ENCODE results near the gene NPIPB8. TPM values are rescaled to one million over a fixed set of nuclear protein-coding genes. Genes with fewer than 3 reads are reported as not detected.

Gene NPIPB8
- total and polyA plus RNA-seq, 2 of the 13 experiments (the other 11 are each of a cell fraction or from before 2014, with no cell fraction given) = 0.49 to 2.3 TPM

DNA sequence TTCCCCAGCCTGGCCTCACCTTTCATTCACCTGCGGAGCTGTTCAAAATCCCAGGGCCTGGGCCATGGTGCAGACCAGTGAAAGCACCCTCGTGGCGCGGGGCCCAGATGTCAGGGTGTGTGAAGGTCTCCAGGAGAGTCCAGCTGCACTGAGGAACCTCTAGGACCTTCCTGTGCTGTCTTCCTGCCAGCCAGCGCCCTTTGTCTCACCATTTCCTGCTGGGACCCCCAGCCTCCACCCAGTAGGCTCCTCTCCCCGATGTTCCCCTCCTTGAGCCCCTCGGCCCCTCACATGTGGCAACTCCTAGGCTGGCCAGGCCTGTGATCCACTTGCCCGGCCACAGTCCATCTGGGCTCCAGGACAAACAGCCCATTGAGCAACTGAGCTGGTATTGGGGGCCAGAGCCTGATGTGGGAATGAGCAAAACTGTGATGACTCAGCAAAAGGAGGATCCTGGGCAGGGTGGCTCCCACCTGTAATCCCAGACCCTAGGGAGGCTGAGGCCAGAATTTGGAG lies 41.7 kb upstream of the NPIPB8 start (continued):
- TF ChIP-seq TOE1 (CRISPR knock-in tag; IDR thresholded peaks at IDR 0.05) = no peak
- TF ChIP-seq ZNF335 (CRISPR knock-in tag; IDR thresholded peaks at IDR 0.05) = no peak
- TF ChIP-seq ZFP1 (CRISPR knock-in tag; IDR thresholded peaks at IDR 0.05) = no peak
- no peak for TF ChIP-seq FOXK2 (IDR thresholded peaks at IDR 0.05)
- no peak for TF ChIP-seq JUNB (CRISPR knock-in tag; IDR thresholded peaks at IDR 0.05; ENCODE audit: borderline replicate concordance)

DNA sequence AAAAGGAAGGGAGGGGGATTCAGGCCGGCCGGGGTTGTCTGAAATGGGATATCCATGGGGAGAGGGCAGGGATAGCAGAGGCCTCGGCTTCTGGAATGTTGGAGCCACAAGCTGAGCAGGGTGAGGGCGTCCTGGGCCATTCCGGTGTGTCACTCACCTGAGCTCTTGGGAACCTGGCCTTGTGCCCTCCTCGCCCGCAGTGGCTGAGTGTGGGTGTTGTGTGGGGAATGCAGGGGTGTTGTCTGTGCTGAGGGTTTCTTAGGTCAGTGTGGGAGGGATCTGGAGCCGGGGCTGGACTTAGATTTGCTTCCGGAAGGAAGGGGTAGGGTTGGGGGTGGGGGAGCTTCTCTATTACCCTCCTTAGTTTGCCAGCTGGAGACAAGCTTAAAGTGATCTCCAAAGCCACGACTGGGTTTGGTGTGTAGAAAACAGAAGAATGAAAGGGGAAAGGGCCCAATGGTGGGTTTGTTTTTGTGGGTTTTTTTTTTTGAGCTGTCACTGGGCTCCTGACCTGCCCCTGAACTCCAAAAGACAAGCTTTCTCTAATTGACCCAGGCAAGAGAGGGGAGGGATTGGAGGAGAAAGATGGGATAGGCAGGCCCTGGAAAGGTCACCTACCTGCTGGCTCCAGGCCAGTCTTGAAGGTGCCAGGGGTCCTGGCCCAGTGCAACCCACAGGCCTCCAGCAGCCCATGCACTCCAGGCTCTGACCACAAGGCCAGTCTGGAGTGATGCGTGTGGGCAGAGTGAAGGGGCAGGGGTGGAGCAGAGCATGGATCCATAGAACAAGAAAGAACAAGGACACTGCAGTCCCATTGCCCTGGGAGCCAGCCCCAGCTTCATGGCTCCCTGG lies 40.8 kb upstream of the NPIPB8 start, which contains the start of gene SULT1A2:
SULT1A2 (minus strand) TSS at position 211 of the 852 bp plus-strand sequence. CDS start 1,120 bp downstream, outside the sequence.
- peak; percentile 44 for FAIRE-seq
- H4K20me1 ChIP-seq (ENCODE audit: insufficient read depth, low read length) = no peaks in the 10 kb centered on the region
- in situ Hi-C loops (cut with HindIII; ENCODE audit: extremely low pct_ligation_motif_present, low pct_unique_long_range_greater_than_20kb) (no loop called here), intact Hi-C loops (cut with micrococcal nuclease; ENCODE audit: unreplicated experiment) (no loop called here)
- peaks cover 0 to 6% of the 10 kb centered on the region in 2 experiments; a peak in 2 of 5 replicates for H3K36me3 ChIP-seq (replicated peaks in 1 of 2; ENCODE audit: control insufficient read depth in 1 of 2, insufficient read depth in 2 of 2, low read length in 2 of 2)
- whole genome bisulfite sequencing (ENCODE audit: low lambda C conversion rate) = 0% methylated on average over 11 of the region's 11 CpGs
- POLR2A ChIA-PET = interaction anchor here (0.9 to 3.3 kb wide), 13 partner anchors 10 to 339 kb away, joined by 3 to 175 read pairs (median 7); partner anchors contain the start of genes CLN3, NUPR1, SGF29 and SULT1A1
- H3K4me3 ChIP-seq (replicated peaks in 1 of 3; ENCODE audit: insufficient read depth in 1 of 3, low read depth in 2 of 3, low read length in 3 of 3) = peak within 1 kb of the TSS; percentile 66 to 80 (median 69)
- H2AFZ ChIP-seq (ENCODE audit: low read length) = no peak within 1 kb of the TSS
- CTCF ChIA-PET (ENCODE audit: low intra/inter-chr PET ratio, low total read pairs) = interaction anchor here (1.7 kb wide), 1 partner anchor 19 kb away, joined by 5 read pairs; no protein-coding TSS in a partner anchor
- H3K27me3 ChIP-seq (ENCODE audit: control insufficient read depth in 1 of 2, insufficient read depth in 2 of 2, low read length in 2 of 2) = no peaks in the 10 kb centered on the region
- H3K79me2 ChIP-seq (ENCODE audit: insufficient read depth, low read length) = peaks cover 6% of the 10 kb centered on the region
- H3K9me3 ChIP-seq (ENCODE audit: low read length) = no peaks in the 10 kb centered on the region
- peak; percentile 83 for DNase-seq (ENCODE audit: low spot score)
- H3K27ac ChIP-seq (ENCODE audit: extremely low read length, insufficient read depth, low read length) = peak within 1 kb of the TSS; percentile 81
- peak; percentile 58 for ATAC-seq
- peaks cover 50% of the 10 kb centered on the region for H3K4me1 ChIP-seq (ENCODE audit: insufficient read depth, low read length)
- H3K4me2 ChIP-seq (ENCODE audit: low read depth, low read length) = peak within 1 kb of the TSS; percentile 88
- BruUV-seq (replicated peaks) = TSS peak; percentile 57
- H3K9ac ChIP-seq (ENCODE audit: insufficient read depth, low read depth, low read length) = peak within 1 kb of the TSS; percentile 74
- TF ChIP-seq ZNF562 (CRISPR knock-in tag; IDR thresholded peaks at IDR 0.05; ENCODE audit: borderline replicate concordance) (no peak), ZBTB38 (CRISPR knock-in tag; IDR thresholded peaks at IDR 0.05) (no peak), SIX1 (CRISPR knock-in tag; IDR thresholded peaks at IDR 0.05; ENCODE audit: borderline replicate concordance) (no peak), CEBPB (IDR thresholded peaks at IDR 0.05; ENCODE audit: borderline replicate concordance, low read depth, low read length) (no peak), HNRNPH1 (optimal IDR thresholded peaks at IDR 0.05; ENCODE audit: low read depth, low read length) (no peak), FOXK2 (IDR thresholded peaks at IDR 0.05) (no peak), CCDC6 (CRISPR knock-in tag; IDR thresholded peaks at IDR 0.05) (no peak), REPIN1 (CRISPR knock-in tag; IDR thresholded peaks at IDR 0.05; ENCODE audit: borderline replicate concordance, low read depth) (no peak), EP300 (IDR thresholded peaks at IDR 0.05; ENCODE audit: low read depth in 2 of 2, low read length in 2 of 2) (peak in 1 of 2 experiments; percentile 20; a peak in 1 of 4 replicates), EP300 (CRISPR knock-in tag; IDR thresholded peaks at IDR 0.05; ENCODE audit: borderline replicate concordance) (peak; percentile 12; the same call in 1 of the 2 replicates)
- TF ChIP-seq, protein P1, sequence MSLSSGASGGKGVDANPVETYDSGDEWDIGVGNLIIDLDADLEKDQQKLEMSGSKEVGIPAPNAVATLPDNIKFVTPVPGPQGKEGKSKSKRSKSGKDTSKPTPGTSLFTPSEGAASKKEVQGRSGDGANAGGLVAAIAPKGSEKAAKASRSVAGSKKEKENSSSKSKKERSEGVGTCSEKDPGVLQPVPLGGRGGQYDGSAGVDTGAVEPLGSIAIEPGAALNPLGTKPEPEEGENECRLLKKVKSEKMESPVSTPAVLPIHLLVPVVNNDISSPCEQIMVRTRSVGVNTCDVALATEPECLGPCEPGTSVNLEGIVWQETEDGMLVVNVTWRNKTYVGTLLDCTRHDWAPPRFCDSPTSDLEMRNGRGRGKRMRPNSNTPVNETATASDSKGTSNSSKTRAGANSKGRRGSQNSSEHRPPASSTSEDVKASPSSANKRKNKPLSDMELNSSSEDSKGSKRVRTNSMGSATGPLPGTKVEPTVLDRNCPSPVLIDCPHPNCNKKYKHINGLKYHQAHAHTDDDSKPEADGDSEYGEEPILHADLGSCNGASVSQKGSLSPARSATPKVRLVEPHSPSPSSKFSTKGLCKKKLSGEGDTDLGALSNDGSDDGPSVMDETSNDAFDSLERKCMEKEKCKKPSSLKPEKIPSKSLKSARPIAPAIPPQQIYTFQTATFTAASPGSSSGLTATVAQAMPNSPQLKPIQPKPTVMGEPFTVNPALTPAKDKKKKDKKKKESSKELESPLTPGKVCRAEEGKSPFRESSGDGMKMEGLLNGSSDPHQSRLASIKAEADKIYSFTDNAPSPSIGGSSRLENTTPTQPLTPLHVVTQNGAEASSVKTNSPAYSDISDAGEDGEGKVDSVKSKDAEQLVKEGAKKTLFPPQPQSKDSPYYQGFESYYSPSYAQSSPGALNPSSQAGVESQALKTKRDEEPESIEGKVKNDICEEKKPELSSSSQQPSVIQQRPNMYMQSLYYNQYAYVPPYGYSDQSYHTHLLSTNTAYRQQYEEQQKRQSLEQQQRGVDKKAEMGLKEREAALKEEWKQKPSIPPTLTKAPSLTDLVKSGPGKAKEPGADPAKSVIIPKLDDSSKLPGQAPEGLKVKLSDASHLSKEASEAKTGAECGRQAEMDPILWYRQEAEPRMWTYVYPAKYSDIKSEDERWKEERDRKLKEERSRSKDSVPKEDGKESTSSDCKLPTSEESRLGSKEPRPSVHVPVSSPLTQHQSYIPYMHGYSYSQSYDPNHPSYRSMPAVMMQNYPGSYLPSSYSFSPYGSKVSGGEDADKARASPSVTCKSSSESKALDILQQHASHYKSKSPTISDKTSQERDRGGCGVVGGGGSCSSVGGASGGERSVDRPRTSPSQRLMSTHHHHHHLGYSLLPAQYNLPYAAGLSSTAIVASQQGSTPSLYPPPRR (CRISPR knock-in tag; IDR thresholded peaks at IDR 0.05; ENCODE audit: borderline replicate concordance) = no peak
- TF ChIP-seq, protein P2, sequence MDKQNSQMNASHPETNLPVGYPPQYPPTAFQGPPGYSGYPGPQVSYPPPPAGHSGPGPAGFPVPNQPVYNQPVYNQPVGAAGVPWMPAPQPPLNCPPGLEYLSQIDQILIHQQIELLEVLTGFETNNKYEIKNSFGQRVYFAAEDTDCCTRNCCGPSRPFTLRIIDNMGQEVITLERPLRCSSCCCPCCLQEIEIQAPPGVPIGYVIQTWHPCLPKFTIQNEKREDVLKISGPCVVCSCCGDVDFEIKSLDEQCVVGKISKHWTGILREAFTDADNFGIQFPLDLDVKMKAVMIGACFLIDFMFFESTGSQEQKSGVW (CRISPR knock-in tag; IDR thresholded peaks at IDR 0.05; ENCODE audit: borderline replicate concordance) = no peak

Data from HepG2 (cell line).